ENCODE data around the gene IQGAP2.

The IQGAP2 gene

DNA sequence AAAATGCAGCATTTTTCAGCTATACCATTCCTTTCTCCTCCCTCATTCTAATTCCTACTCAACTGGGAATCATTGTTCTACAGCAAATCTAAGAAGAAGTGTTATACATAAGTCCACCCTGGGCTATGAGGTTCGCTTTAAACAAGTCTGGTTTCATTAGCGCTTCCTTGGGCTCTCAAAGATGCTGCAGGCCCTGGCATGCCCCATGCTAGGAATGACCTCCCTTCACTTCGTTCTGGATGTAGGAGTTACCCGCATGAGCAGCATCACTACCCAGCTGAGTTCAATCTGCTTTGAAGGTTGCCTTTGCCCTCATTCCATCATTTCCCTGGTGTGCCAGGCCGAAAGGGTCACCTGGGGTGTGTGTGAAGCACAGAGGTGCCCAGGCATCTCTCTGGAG lies 348.2 kb downstream of the IQGAP2 start:
- TF ChIP-seq, protein P1, sequence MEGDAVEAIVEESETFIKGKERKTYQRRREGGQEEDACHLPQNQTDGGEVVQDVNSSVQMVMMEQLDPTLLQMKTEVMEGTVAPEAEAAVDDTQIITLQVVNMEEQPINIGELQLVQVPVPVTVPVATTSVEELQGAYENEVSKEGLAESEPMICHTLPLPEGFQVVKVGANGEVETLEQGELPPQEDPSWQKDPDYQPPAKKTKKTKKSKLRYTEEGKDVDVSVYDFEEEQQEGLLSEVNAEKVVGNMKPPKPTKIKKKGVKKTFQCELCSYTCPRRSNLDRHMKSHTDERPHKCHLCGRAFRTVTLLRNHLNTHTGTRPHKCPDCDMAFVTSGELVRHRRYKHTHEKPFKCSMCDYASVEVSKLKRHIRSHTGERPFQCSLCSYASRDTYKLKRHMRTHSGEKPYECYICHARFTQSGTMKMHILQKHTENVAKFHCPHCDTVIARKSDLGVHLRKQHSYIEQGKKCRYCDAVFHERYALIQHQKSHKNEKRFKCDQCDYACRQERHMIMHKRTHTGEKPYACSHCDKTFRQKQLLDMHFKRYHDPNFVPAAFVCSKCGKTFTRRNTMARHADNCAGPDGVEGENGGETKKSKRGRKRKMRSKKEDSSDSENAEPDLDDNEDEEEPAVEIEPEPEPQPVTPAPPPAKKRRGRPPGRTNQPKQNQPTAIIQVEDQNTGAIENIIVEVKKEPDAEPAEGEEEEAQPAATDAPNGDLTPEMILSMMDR (IDR thresholded peaks at IDR 0.05; ENCODE audit: extremely low read depth, insufficient read depth, missing control alignments) = no peak
- DNase-seq (ENCODE audit: low spot score) = no peak
- in situ Hi-C loops (cut with MboI; ENCODE audit: low pct_unique_long_range_greater_than_20kb, low sequenced_read_pairs, unreplicated experiment) = no loop called here

DNA sequence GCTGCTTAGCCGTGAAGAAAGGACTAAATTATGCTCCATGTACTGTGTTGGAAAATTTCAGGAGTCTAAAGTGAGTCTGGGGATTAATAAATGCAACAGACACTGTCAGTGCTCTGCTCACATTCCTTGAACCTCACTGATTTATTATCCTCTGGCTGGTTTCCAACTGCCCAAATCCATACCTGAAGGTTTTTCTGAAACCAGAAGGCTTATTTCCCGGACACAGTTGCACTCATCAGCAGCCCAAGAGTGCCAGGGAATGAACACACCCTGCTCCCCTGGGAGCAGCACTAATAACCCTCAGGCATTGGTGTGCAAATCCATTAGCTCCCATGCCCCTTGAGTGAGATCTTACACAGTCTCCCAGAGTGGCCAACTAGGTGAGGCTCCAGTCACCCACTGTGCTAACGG lies 351.6 kb downstream of the IQGAP2 start:
- DNase-seq (ENCODE audit: low spot score) = no peak
- TF ChIP-seq, protein P1 (IDR thresholded peaks at IDR 0.05; ENCODE audit: extremely low read depth, insufficient read depth, missing control alignments) = no peak
- in situ Hi-C loops (cut with MboI; ENCODE audit: low pct_unique_long_range_greater_than_20kb, low sequenced_read_pairs, unreplicated experiment) = no loop called here

DNA sequence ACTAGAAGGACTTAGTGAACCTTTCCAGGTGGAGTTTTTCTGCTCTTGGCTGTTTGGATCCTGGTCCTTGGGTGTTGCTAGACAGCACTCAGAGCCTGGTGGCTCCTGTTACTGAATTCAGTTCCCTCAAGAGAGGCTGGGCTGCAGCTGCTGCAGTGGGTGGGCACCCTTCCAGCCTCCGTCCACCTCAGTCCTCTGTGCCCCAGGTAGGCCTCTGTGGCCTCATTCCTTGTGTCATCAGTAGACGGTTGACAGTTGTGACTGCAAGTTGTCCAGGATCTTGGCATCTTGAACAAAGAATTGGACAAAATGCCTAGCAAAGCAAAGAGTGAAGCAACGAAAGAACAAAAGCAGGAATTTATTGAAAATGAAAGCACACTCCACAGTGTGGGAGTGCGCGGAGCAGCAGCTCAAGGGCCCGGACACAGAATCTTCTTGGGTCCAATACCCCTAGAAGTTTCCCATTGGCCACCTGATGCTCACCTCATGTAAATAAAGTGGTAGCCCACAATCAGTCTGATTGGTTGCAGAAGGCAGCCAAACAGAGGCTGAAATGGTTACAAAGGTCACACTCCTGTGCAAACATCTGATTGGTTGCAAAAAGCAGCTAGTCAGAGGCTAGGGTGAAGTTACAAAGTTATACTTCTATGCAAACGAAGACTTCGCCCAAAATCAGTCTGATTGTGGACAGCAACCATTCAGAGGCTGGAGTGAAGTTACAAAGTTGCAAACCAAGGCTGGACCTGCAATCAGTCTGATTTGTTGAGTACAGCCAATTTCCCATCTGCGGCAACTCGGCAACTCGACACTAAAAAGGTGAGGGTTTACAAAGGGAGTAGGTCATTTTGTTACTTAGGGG lies 352.9 kb downstream of the IQGAP2 start:
- no peak for DNase-seq (ENCODE audit: low spot score)
- TF ChIP-seq, protein P1 (IDR thresholded peaks at IDR 0.05; ENCODE audit: extremely low read depth, insufficient read depth, missing control alignments) = no peak
- in situ Hi-C loops (cut with MboI; ENCODE audit: low pct_unique_long_range_greater_than_20kb, low sequenced_read_pairs, unreplicated experiment) = no loop called here

DNA sequence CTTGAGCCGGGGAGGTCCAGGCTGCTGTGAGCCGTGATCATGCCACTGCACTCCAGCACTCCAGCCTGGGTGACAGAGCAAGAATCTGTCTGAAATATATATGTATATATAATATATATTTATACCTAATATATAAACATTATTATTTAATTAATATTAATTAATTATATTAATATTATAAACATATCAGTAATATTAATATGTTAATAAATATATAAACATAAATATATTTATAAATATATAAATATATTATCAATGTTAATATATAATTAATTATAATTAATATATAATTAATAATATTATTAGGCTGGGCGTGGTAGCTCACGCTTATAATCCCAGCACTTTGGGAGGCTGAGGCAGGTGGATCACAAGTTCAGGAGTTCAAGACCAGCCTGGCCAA lies 354.0 kb downstream of the IQGAP2 start:
- TF ChIP-seq, protein P1 (IDR thresholded peaks at IDR 0.05; ENCODE audit: extremely low read depth, insufficient read depth, missing control alignments) = no peak
- no peak for DNase-seq (ENCODE audit: low spot score)
- in situ Hi-C loops (cut with MboI; ENCODE audit: low pct_unique_long_range_greater_than_20kb, low sequenced_read_pairs, unreplicated experiment) = no loop called here
